Measurements from ENCODE around the gene LTB4R.

LTB4R gene

GRCh38 chr14:24316597-24316950, 5.3 kb downstream of the LTB4R start:
- POLR2A ChIA-PET (ENCODE audit: low non-redundant PET), result no interaction called here
- H3K27ac ChIP-seq, result peak overlapping the region; percentile 98
- CTCF ChIA-PET, result interaction anchor here (0.9 kb wide), 1 partner anchor 11 kb away, joined by 4 read pairs; no protein-coding TSS in a partner anchor
- DNase-seq (ENCODE audit: low spot score), result no peak
- TF ChIP-seq CTCF (conservative IDR thresholded peaks at IDR 0.05; ENCODE audit: low read depth), result no peak

GRCh38 chr14:24317141-24317928, 6.0 kb downstream of the LTB4R start:
- CTCF ChIA-PET, result interaction anchor here (0.7 to 1.4 kb wide), 3 partner anchors 10 to 114 kb away, joined by 4 read pairs; no protein-coding TSS in a partner anchor
- POLR2A ChIA-PET (ENCODE audit: low non-redundant PET), result no interaction called here
- peak overlapping the region; percentile 98 for H3K27ac ChIP-seq
- peak; percentile 79 for DNase-seq (ENCODE audit: low spot score)
- no peak for TF ChIP-seq CTCF (conservative IDR thresholded peaks at IDR 0.05; ENCODE audit: low read depth)

- H3K27ac ChIP-seq, result no peak overlapping the region
- no peak for DNase-seq (ENCODE audit: low spot score)
- ChIA-PET CTCF (interaction anchor here (0.5 to 1.6 kb wide), 2 partner anchors 11 to 12 kb away, joined by 3 to 10 read pairs; no protein-coding TSS in a partner anchor), POLR2A (ENCODE audit: low non-redundant PET) (no interaction called here)
- no peak for TF ChIP-seq CTCF (conservative IDR thresholded peaks at IDR 0.05; ENCODE audit: low read depth)
Observed at GRCh38 chr14:24321212-24321975, 10.1 kb downstream of the LTB4R start.

GRCh38 chr14:24322672-24323071, 11.4 kb downstream of the LTB4R start:
- DNase-seq (ENCODE audit: low spot score), result no peak
- ChIA-PET CTCF (interaction anchor here (1.0 to 1.6 kb wide), 2 partner anchors 11 to 12 kb away, joined by 3 to 10 read pairs; no protein-coding TSS in a partner anchor), POLR2A (ENCODE audit: low non-redundant PET) (no interaction called here)
- TF ChIP-seq CTCF (conservative IDR thresholded peaks at IDR 0.05; ENCODE audit: low read depth), result no peak
- no peak overlapping the region for H3K27ac ChIP-seq

- ChIA-PET CTCF (interaction anchor here (1.0 kb wide), 1 partner anchor 13 kb away, joined by 3 read pairs; no protein-coding TSS in a partner anchor), POLR2A (ENCODE audit: low non-redundant PET) (no interaction called here)
- DNase-seq (ENCODE audit: low spot score), result no peak
Observed at GRCh38 chr14:24323341-24323740, 12.0 kb downstream of the LTB4R start.

More at GRCh38 chr14:24323341-24323740, 12.0 kb downstream of the LTB4R start:
- H3K27ac ChIP-seq, result no peak overlapping the region
- no peak for TF ChIP-seq CTCF (conservative IDR thresholded peaks at IDR 0.05; ENCODE audit: low read depth)

Data from RWPE1 (cell line).